ENCODE data around the gene OSBP2. TPM values are rescaled to one million over a fixed set of nuclear protein-coding genes. Genes with fewer than 3 reads are reported as not detected.

The OSBP2 gene
- total and polyA plus RNA-seq, 10 of the 15 experiments (the other 5 are each of a cell fraction or from before 2014, with no cell fraction given): 0.11 to 7.7 (median 3.6) TPM

DNA sequence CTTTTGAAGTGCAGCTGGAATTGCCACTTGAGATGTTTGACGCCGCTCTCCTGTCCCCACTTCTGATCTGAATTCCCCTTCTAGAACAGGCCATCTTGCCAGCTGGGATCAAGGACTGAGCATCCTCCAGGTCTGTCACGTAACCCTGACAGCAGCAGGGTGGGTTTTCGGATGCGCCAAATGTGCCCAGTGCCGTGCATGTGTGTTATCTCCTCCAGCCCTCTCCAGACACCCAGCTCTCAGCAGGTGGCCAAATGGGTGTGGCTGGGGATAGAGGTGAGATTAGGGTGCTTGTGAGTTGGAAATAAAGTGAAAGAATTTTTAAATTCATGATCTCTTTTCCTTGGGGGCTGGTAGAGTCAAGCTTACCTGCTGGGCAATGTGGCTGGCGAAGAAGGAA is 3.3 kb downstream of the OSBP2 start:
- RAD21 ChIA-PET (ENCODE audit: unreplicated experiment): interaction anchor here (1.0 kb wide), 1 partner anchor 57 kb away, joined by 5 read pairs; no protein-coding TSS in a partner anchor
- WGBS (ENCODE audit: insufficient coverage, insufficient replicate concordance, low lambda C conversion rate, missing lambda C conversion rate): 87% methylated on average over 7 of the region's 7 CpGs
- ATAC-seq (no peak), DNase-seq (ENCODE audit: low read depth, low spot score) (no peak), FAIRE-seq (no peak)
- CTCF ChIA-PET: interaction anchor here (1.0 kb wide), 1 partner anchor 64 kb away, joined by 4 read pairs; no protein-coding TSS in a partner anchor
- Histone ChIP-seq H3K27ac (ENCODE audit: control insufficient read depth, insufficient read depth) (no peak overlapping the region), H4K20me1 (ENCODE audit: control insufficient read depth, insufficient read depth) (no peaks in the 10 kb centered on the region), H3K4me3 (no peak overlapping the region), H3K4me1 (ENCODE audit: control insufficient read depth, insufficient read depth, low read length) (no peaks in the 10 kb centered on the region; the same call in 1 of the 2 replicates), H3K36me3 (ENCODE audit: control insufficient read depth in 2 of 2, insufficient read depth in 2 of 2, low read length in 1 of 2) (no peaks in the 10 kb centered on the region), H3K9ac (ENCODE audit: control insufficient read depth, insufficient read depth, low read length) (no peak overlapping the region), H3K4me2 (ENCODE audit: control insufficient read depth, insufficient read depth) (no peak overlapping the region), H3K27me3 (replicated peaks in 1 of 2; ENCODE audit: control insufficient read depth in 2 of 2, insufficient read depth in 2 of 2, low read length in 1 of 2) (no peaks in the 10 kb centered on the region; a peak in 1 of 4 replicates), H3K9me3 (replicated peaks; ENCODE audit: control insufficient read depth, insufficient read depth, low read length) (no peaks in the 10 kb centered on the region), H3K79me2 (ENCODE audit: control insufficient read depth, insufficient read depth, low read length) (no peaks in the 10 kb centered on the region), H2AFZ (ENCODE audit: control insufficient read depth, low read depth, low read length) (no peak overlapping the region)
- in situ Hi-C loops (cut with MboI): no loop called here
- POLR2A ChIA-PET: no interaction called here
- SMC1A ChIA-PET (ENCODE audit: uncharacterized antibody, unreplicated experiment): interaction anchor here (0.6 kb wide), 1 partner anchor 52 kb away, joined by 3 read pairs; no protein-coding TSS in a partner anchor
- no TSS peak for BruUV-seq (replicated peaks)
- intact Hi-C loops (cut with micrococcal nuclease; ENCODE audit: unreplicated experiment): no loop called here
- TF ChIP-seq CBFB (IDR thresholded peaks at IDR 0.05; ENCODE audit: low read depth) (no peak), CHD4 (IDR thresholded peaks at IDR 0.05) (no peak), TCF7 (IDR thresholded peaks at IDR 0.05; ENCODE audit: borderline replicate concordance) (no peak), CREB1 (IDR thresholded peaks at IDR 0.05; ENCODE audit: low read depth) (no peak), BACH1 (IDR thresholded peaks at IDR 0.05; ENCODE audit: borderline replicate concordance) (no peak), YY1 (IDR thresholded peaks at IDR 0.05; ENCODE audit: low read depth, low read length) (no peak), USF2 (IDR thresholded peaks at IDR 0.05; ENCODE audit: borderline replicate concordance, low read depth, low read length) (no peak), SMC3 (IDR thresholded peaks at IDR 0.05; ENCODE audit: borderline replicate concordance, low read length) (no peak), IKZF2 (IDR thresholded peaks at IDR 0.05) (no peak), NFYB (IDR thresholded peaks at IDR 0.05; ENCODE audit: insufficient read depth, low read depth, low read length) (no peak), CUX1 (IDR thresholded peaks at IDR 0.05; ENCODE audit: insufficient replicate concordance, low read depth, low read length) (no peak), EZH2 (IDR thresholded peaks at IDR 0.05; ENCODE audit: borderline replicate concordance, control insufficient read depth, low read depth, low read length) (no peak)
- TF ChIP-seq, protein P1, sequence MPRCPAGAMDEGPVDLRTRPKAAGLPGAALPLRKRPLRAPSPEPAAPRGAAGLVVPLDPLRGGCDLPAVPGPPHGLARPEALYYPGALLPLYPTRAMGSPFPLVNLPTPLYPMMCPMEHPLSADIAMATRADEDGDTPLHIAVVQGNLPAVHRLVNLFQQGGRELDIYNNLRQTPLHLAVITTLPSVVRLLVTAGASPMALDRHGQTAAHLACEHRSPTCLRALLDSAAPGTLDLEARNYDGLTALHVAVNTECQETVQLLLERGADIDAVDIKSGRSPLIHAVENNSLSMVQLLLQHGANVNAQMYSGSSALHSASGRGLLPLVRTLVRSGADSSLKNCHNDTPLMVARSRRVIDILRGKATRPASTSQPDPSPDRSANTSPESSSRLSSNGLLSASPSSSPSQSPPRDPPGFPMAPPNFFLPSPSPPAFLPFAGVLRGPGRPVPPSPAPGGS (IDR thresholded peaks at IDR 0.05; ENCODE audit: borderline replicate concordance, insufficient read depth, low read depth, low read length, poor library complexity, severe bottlenecking): no peak
- TF ChIP-seq, protein P2, sequence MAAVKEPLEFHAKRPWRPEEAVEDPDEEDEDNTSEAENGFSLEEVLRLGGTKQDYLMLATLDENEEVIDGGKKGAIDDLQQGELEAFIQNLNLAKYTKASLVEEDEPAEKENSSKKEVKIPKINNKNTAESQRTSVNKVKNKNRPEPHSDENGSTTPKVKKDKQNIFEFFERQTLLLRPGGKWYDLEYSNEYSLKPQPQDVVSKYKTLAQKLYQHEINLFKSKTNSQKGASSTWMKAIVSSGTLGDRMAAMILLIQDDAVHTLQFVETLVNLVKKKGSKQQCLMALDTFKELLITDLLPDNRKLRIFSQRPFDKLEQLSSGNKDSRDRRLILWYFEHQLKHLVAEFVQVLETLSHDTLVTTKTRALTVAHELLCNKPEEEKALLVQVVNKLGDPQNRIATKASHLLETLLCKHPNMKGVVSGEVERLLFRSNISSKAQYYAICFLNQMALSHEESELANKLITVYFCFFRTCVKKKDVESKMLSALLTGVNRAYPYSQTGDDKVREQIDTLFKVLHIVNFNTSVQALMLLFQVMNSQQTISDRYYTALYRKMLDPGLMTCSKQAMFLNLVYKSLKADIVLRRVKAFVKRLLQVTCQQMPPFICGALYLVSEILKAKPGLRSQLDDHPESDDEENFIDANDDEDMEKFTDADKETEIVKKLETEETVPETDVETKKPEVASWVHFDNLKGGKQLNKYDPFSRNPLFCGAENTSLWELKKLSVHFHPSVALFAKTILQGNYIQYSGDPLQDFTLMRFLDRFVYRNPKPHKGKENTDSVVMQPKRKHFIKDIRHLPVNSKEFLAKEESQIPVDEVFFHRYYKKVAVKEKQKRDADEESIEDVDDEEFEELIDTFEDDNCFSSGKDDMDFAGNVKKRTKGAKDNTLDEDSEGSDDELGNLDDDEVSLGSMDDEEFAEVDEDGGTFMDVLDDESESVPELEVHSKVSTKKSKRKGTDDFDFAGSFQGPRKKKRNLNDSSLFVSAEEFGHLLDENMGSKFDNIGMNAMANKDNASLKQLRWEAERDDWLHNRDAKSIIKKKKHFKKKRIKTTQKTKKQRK (IDR thresholded peaks at IDR 0.05; ENCODE audit: low read depth, low read length): no peak
